Panc1 (cell line): ENCODE measurements around the gene RRP36. TPM values are rescaled to one million over a fixed set of nuclear protein-coding genes. Genes with fewer than 3 reads are reported as not detected.
A peak's percentile ranks its signal among the peaks of the same experiment; 100 is the strongest.

Experiments used
- ATAC-seq: fragments of 200-7000 bp; cut with Tn5 transposase; 2 replicates; pipeline ENCODE4 v1.9.1; 2020; ENCODE audit warnings: mild to moderate bottlenecking, moderate library complexity
- BruUV-seq: library from RNA; stranded (reverse); fragments of 400-500 nt; replicated peaks from 2 replicates; lab custom pipeline; 2021; lab: Mats Ljungman, UMichigan
- CTCF ChIA-PET: fragments of 300-600 bp; sonication (Branson Sonifier 250); formaldehyde crosslinking; loops from one replicate; lab custom pipeline; 2022; ENCODE audit warnings: antibody characterized with exemption; lab: Charles Lee
- POLR2A ChIA-PET: fragments of 300-600 bp; sonication (Branson Sonifier 250); formaldehyde crosslinking; loops from one replicate; lab custom pipeline; 2022; ENCODE audit warnings: antibody characterized with exemption; lab: Charles Lee
- DNase-seq: peaks from one replicate; pipeline ENCODE4 v3.0.0-alpha.2; 2010; ENCODE audit warnings: low read depth, low spot score
- H3K27ac ChIP-seq: 2 replicates; pipeline ENCODE4 v1.5.1; 2011; ENCODE audit warnings: mild to moderate bottlenecking, low read length, inconsistent platforms
- H3K27me3 ChIP-seq: fragments of 200-500 bp; sonication (Bioruptor generic); 2 replicates; pipeline ENCODE4 v1.6.0; 2014; ENCODE audit warnings: low read length, inconsistent platforms; ENCODE audit not compliant: control insufficient read depth, insufficient read depth
- H3K36me3 ChIP-seq: fragments of 200-500 bp; sonication (Bioruptor generic); 2 replicates; pipeline ENCODE4 v1.5.1; 2014; ENCODE audit warnings: inconsistent platforms, mild to moderate bottlenecking, low read length, moderate library complexity; ENCODE audit not compliant: control insufficient read depth, insufficient read depth
- H3K4me1 ChIP-seq: 2 replicates; pipeline ENCODE4 v1.5.1; 2011; ENCODE audit warnings: inconsistent platforms, mild to moderate bottlenecking, low read length, moderate library complexity; ENCODE audit not compliant: control insufficient read depth, insufficient read depth
- H3K4me3 ChIP-seq, 2 experiments: 2 replicates each; pipeline ENCODE4 v1.5.1; 2011 to 2012; ENCODE audit warnings: low read depth in 2 of 2, low read length in 2 of 2, mild to moderate bottlenecking in 2 of 2, inconsistent platforms in 1 of 2, moderate library complexity in 1 of 2
- H3K9me3 ChIP-seq: fragments of 200-500 bp; sonication (Bioruptor generic); 2 replicates; pipeline ENCODE4 v1.5.1; 2014; ENCODE audit warnings: low read depth, mild to moderate bottlenecking, inconsistent platforms, low read length, moderate library complexity; ENCODE audit not compliant: control insufficient read depth, insufficient read depth
- CTCF ChIP-seq: fragments of 450-650 bp; IDR thresholded peaks from 2 replicates; pipeline ENCODE4 v1.5.1; 2017; ENCODE audit warnings: mild to moderate bottlenecking
- POLR2AphosphoS5 ChIP-seq: IDR thresholded peaks from 2 replicates; pipeline ENCODE4 v1.6.1; 2012; ENCODE audit warnings: mild to moderate bottlenecking, low read depth, low read length, moderate library complexity
- REST ChIP-seq, 2 experiments: IDR thresholded peaks; 2 replicates each; pipeline ENCODE4 v1.6.1; 2011 to 2012; ENCODE audit warnings: low read depth in 2 of 2, control low read depth in 1 of 2, low read length in 1 of 2, mild to moderate bottlenecking in 1 of 2, moderate library complexity in 1 of 2; ENCODE audit not compliant: insufficient read depth in 1 of 2
- SIN3A ChIP-seq: IDR thresholded peaks from 2 replicates; pipeline ENCODE4 v1.6.1; 2012; ENCODE audit warnings: low read depth, mild to moderate bottlenecking, low read length, moderate library complexity, borderline replicate concordance; ENCODE audit not compliant: insufficient read depth
- TCF7L2 ChIP-seq: IDR thresholded peaks from 2 replicates; pipeline ENCODE4 v1.6.1; 2011; ENCODE audit warnings: mild to moderate bottlenecking, low read depth, low read length, inconsistent platforms
- in situ Hi-C: cut with HindIII; loops from 2 replicates; pipeline ENCODE4 v1.10.0; 2016; ENCODE audit warnings: low sequenced_read_pairs, low pct_unique_long_range_greater_than_20kb
- intact Hi-C: fragments of 100-400 bp; cut with micrococcal nuclease; formaldehyde crosslinking; loops from one replicate; pipeline ENCODE4 v1.10.0; 2022; ENCODE audit not compliant: unreplicated experiment
- total RNA-seq: library from RNA; stranded (reverse); gene quantifications from one replicate; pipeline ENCODE4 v1.2.1, GENCODE V29; 2021; ENCODE audit not compliant: unreplicated experiment

The RRP36 gene
- total RNA-seq, 1 experiment from 2014 or later, result 106 TPM

GRCh38 chr6:43007126-43007525, 14.3 kb upstream of the RRP36 start:
- Histone ChIP-seq H3K4me3 (no peak overlapping the region), H3K27ac (no peak overlapping the region), H3K27me3 (no peaks in the 10 kb centered on the region), H3K4me1 (peaks cover 4% of the 10 kb centered on the region; the same call in 1 of the 2 replicates), H3K9me3 (no peaks in the 10 kb centered on the region), H3K36me3 (peaks cover 17% of the 10 kb centered on the region)
- TF ChIP-seq POLR2AphosphoS5 (no peak), TCF7L2 (no peak), REST (IDR thresholded peaks at IDR 0.05; ENCODE audit: insufficient read depth in 1 of 2, low read depth in 2 of 2, low read length in 1 of 2) (no peak), SIN3A (no peak), CTCF (no peak)
- POLR2A ChIA-PET, result no interaction called here
- no peak for ATAC-seq
- in situ Hi-C loops, result no loop called here
- CTCF ChIA-PET, result no interaction called here
- no TSS peak for BruUV-seq
- no peak for DNase-seq
- intact Hi-C loops, result no loop called here

GRCh38 chr6:43009124-43009523, 12.3 kb upstream of the RRP36 start:
- peaks cover 13% of the 10 kb centered on the region for H3K4me1 ChIP-seq
- ATAC-seq (peak; percentile 25; the same call in 1 of the 2 replicates), DNase-seq (no peak)
- H3K9me3 ChIP-seq, result no peaks in the 10 kb centered on the region
- peak; percentile 79; the same call in 1 of the 2 replicates for TF ChIP-seq CTCF
- TF ChIP-seq SIN3A, result no peak
- TF ChIP-seq POLR2AphosphoS5, result no peak
- no peak for TF ChIP-seq TCF7L2
- no peak for TF ChIP-seq REST (IDR thresholded peaks at IDR 0.05; ENCODE audit: insufficient read depth in 1 of 2, low read depth in 2 of 2, low read length in 1 of 2)
- in situ Hi-C loops (no loop called here), intact Hi-C loops (no loop called here)
- no TSS peak for BruUV-seq
- H3K27ac ChIP-seq, result no peak overlapping the region
- H3K36me3 ChIP-seq, result peaks cover 21% of the 10 kb centered on the region
- H3K27me3 ChIP-seq, result no peaks in the 10 kb centered on the region
- CTCF ChIA-PET, result no interaction called here
- no peak overlapping the region for H3K4me3 ChIP-seq
- POLR2A ChIA-PET, result no interaction called here
